ENCODE data around the gene TAF1B.

The TAF1B gene

DNA sequence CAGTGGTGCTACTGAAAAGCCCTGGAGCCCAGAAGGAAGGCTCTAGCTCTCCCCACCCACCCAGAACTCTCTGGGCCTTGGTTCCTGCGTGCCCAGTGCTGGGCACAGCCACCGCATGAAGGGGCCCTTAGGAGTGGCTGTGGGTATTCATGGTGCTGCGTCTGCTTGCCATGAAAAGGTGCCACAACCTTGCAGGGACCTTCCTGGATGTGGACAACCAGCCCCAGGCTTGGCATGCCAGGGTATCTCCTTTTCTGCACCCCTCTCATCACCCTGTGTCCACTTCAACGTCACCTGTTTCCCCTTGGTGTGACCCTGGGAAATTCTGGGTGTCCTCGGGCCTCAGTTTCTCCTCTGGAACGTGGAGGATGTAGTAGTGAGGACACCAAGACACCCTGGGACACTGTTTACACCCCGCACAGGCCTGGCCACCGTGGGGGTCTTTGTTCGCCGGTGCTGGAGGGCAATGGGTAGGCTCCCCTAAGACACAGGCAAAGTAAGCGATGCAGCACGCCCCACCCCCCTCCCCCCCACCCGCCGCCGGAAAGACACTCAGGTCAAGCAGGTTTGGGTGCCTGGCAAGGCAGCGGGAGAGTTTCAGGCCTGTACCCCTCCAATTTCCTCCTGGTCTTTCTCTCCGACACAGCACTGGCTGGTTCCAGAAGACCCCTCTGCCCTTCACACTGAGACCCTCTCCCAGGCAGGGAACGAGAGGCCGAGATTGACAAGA lies 34.8 kb upstream of the TAF1B start:
- no peak for DNase-seq

DNA sequence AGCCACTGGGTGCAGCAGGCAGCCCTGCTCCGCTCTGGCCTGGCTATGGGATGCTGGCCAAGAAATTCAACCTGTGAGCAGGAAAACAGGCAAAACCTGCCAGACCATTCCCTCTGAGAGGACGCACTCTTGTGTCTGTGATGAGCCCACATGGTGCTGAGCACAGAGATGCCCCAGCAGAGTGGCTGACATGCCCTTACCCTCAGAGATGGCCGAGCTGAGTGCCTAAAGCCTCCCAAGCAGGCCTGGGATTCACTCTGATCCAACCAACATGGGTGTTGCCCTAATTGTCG lies 34.3 kb upstream of the TAF1B start:
- no peak for DNase-seq

DNA sequence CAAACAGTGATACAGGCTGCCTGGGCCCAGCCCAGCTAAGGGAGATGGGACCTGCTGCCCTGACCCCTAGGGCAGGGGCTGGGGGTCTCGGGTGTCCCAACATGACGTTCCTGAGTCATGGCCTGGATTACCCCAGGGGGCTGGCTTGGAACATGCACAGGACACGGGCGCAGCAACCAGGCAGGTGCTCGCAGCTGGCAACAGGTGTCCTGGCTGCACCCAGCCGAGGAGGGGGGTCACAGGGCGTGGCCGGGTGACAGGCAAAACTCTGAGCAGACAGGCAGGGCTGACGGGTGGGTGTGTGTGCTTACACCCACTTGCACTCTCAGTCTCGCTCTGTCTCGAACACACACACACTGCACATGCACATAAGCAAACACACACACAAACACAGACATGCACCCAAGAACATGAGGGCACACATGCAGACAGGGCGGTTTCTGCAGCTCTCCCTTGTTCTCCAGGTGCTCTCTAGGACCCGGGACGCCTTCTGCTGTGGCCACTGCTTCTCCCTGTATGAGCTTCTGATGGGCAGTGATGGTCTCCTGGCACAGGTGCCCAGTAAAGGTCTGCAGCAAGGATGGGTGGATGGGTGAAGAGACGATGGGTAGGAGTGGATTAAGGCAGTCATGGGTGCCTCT lies 33.7 kb upstream of the TAF1B start:
- DNase-seq = no peak

DNA sequence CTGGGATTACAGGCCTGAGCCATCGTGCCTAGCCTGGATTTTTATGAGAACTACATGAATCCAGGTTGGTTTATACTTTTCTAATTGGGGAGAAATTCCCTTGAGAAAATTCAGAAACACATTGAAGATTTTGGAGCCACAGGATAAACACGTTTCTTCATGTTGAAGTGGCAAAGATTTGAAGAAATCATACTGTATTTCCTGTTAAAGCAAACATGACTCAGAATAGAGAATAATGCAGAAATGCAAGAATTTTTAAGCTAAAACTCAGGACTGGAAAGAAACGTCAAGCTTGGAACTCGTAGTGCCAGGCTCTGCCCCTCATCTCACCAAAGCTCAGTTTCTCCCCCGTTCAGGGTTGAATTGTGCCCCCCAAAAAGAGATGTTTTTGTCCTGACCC lies 32.1 kb upstream of the TAF1B start:
- no peak for DNase-seq

DNA sequence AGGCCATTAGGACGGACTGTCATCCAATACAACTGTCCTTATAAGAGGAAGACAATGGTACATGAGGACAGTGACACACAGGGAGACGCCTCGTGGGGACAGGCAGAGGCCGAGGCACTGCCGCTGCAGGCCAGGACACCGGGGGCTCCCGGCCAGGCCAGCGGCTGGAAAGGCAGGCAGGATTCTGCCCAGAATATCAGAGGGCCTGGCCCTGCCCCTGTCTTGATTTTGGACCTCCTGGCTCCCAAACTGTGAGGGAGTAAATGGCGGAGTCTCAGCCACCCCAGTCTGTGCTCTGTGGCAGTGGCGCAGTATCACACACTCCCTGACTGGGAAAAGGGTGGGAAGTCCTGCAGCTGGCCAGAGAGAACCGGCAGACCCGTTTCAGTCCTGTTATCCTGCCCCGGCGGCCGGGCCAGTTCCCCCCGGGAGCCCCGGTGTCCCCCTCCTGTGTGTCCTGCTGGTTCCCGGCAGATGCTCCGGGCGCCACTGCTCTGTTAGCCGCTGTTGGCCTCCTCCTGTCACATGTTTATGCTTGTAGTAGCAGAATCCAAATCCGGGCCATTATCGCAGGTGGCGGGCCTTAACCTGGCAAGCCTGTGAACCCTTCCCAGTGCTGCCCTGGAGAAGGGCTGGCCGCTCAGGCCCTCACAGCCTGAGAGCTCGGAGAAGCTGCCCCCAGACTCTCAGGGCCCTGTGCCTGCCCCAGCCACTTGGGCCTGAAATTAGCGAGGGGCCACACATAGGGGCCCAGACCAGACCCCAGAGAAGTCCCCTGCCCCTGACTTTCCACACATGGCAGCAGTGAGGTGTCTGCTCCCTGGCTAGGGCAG lies 31.4 kb upstream of the TAF1B start:
- DNase-seq = no peak

DNA sequence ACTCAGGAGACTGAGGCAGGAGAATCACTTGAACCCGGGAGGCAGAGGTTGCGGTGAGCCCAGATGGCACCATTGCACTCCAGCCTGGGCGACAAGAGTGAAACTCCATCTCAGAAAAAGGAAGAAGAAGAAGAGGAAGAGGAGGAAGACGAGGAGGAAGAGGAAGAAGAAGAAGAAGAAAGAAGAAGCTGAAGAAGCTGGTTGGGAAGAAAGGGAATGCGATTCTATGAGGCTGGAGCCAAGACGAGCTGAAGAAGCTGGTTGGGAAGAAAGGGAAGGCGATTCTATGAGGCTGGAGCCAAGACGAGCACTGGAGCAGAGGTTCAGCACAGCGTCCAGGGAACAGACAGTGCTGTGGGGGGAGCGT lies 30.3 kb upstream of the TAF1B start:
- DNase-seq = no peak

DNA sequence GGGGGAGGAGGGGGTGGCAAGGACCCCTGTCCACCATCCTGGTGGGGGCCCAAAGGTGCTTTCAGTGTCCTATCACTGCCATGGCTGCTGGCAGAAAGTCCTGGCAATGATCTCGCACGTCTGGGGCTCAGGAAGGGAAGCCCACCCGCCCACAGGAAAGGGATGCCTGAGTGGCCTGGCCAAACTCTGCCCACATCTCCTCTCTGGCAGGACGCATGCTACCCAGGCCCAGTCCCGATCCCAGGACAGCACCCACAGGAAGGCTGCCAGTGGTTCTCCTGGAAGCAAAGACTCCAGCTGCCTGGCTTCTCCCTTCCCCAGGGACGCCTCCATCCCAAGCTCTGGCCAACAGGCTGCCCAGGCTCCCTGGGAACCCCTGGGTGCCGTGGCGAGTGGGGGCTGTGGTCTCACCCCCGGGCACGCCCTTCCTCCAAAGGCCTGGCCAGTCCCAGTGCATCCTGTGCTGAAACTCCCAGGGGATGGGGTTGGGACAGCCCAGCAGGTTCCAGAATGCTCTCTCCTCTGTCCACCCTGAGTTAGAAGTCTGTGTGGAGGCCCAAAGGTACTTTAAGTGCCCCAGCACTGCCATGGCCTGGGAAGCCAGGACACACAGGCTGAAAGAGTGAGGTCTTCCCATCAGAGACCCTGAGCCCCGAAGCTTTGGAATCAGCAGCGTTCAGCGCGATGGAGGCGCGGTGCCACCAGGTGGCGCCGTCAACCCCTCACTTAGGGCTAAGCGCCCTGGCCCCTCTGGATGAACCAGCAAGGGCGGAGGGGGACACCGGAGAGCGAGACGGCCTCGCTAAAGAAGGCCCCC lies 29.8 kb upstream of the TAF1B start:
- peak; percentile 58 for DNase-seq

DNA sequence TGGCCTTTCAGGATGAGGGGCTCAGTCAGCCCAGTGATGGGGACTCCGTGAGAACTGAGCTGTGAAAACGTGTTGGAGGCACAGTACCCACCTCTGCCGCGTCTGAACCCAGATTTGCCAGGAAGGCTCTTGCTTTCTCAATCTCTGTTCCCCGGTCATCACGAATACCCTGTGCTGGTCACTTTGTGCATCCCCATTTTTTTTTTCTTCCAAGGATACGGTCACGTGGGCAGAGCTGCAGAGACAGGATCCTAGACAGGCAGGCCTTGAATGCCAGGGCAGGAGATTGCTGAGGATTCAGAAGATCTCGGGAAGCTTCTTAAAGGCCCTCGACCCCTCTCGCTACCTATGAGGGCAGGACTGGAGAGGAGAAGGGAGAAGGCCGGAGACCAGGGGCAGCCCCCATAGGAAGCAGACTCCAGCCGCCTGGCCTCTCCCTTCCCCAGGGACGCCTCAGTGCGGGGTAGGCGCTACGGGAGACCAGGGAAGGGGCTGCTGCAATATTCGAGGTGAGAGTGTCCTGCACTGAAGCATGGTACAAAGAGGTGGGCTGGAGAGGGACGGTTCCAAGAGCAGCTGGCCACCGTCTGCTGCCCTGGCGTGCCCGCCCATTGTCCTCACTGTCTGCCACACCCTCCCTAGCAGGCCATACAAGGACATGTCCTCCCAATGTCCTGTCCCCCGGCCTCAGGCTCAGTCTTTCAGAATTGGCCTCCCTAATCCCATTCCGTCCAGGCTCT lies 29.0 kb upstream of the TAF1B start:
- DNase-seq = no peak

DNA sequence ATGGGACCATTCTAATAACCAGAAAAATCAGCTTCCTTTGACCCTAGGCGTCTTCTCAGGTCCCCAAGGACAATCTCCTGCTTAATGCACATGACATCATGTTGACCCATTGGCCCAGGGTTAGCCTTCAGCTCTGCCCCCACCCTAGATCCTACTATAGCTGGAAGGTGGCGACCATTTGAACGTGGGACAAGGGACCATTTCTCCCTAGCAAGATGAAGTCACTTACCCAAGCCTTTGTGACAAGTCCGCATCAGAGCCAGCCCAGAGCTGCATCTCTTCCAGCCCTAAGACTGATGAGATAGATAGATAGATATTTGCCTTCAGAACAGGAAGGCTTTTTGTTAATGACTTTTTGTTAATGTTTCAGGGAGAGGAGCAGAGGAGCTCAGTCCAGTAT lies 28.2 kb upstream of the TAF1B start:
- DNase-seq = no peak

DNA sequence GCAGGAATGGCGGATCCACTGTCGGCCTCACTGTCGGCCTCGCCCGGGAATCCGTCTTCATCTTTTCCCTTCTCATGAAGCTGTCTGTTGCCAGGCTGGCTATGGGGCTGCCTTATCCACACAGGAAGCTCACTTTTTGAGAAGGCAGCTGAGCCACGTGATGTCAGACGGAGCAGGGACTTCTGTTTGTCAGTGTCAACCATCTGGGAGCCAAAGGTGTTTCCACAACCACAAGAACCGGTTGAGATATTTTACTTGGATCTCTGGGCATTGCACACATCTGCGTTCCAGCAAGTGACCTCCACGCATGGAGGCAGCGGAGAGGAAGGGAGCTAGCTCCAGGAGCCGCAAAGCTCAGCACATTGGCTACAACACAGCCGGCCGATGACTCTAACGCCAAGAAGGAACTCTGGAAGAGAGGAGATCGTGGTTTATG lies 27.4 kb upstream of the TAF1B start:
- no peak for DNase-seq

DNA sequence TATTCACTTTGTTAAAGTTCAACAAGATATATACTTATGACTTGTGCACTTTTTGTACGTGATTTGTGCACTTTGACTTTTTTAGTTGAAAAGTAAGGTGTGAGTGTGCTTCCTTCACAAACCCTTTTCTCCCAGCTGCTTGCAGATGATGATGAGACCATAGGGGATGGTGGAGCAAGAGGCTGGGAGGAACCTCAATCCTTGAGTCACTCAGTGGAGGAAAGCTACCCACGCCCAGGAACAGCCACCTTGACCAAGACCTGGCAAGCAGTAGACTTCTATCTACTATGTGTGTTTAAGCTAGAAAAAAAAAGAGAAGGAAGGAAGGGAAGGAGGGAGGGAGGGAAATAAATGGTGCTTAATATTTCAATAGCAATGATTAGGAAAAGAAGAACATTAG lies 25.2 kb upstream of the TAF1B start:
- DNase-seq = no peak

DNA sequence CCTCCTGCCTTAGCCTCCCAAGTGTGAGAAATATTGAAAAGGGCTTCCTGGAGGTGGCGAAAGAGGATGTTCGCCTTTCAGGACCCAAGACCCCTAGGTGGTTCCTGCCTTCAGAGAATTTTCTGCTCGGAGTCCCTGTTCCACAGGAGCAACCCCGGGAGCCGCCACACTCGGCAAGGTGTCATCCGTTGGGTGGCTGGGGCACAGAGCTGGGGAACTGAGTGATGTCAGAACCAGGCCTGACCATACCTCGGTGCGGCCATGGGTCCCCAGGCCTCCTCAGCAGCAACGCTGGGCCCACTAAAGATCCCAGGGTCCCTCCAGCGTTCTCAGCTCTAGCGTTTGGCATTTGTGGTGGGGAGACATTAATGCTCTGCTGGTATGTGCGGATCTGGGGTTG lies 23.7 kb upstream of the TAF1B start:
- no peak for DNase-seq

DNA sequence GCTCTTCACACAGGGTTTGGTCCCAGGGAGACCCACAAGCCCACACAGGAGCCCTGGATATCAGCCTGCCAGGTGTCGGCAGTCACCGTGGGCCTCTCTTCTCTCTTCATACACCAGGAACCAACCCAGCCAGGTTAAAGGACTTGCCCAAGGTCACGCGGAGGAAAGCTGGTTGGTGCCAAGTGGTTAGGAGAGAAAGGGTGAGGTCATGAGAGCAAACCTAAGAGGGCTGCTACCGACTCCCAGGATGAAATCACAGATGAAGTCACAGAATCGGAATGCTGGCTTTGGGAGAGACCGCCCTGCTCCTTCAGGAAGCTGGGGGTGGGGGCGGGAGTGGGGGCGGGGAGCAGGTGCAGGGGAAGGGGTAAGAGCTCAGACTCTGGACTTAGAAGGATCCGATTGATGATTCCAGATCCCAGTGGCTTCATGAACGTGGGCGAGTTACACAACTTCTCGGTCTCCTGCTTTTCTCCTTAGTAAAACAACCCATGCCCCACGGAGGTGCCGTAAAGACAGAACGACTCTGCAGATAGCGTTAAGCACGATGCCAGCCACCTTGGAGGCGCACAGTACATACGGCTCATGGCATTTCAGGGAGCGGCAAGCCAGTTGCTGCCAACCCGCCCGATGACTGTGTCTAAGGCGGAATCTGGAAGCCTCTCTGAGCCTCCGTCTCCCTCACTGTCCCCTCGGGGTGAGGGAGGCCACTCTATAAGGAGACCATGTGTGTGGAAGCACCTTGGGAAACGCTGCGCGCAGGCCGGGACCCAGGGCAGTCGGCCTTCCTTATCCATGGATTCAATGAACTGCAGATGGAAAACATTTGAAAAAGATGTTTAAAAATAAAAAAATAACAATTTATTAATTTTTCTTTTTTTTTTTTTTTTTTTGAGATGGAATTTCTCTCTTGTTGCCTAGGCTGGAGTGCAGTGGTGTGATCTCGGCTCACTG lies 23.0 kb upstream of the TAF1B start:
- DNase-seq = no peak

DNA sequence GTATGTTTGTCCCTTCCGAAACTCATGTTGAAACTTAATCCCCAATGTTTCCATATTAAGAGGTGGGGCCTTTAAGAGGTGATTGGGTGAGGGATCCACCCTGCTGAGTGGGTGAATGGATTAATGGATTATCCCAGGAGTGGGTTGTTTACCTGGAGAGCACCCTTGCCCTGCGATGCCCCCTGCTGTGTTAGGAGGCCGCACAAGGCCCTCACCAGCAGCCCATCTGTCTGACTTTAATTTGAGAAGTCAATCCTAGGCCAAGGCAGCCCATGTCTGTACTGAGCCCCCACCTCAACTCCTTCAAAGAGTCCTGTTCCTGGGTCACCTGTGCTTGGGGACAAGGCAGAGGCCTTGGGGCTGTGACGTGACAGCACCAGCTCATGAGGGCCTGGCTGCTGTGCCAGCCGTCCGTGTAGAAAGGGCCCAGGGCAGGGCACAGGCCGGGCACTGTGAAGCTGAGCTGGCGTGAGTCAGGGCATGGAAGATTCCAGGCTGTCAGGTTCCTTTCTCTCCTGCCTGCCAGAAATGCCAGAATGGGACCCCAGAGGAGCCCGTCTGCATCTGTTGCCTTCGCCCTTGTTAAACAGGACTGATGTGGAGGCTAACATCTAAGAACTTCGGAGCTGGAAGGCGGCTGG lies 21.3 kb upstream of the TAF1B start:
- no peak for DNase-seq

DNA sequence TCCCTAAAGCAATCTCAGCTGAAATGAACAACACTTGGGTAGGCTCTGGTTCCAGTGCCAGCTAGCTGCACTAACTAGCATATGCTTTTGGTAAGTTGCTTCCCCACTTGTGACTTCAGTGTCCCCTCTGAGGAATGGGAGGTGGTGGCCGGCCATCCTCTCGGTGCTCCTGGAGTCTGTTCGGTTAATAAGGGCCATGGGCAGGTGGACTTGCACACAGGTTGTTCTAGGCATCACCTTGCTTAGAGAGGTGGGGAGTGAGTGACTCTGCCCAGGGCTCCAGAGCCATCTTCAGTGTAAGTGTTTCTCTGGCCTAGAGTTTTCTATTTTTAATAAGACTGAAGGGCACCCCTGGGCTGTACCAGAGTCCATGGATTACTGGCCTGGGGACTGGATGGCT lies 18.8 kb upstream of the TAF1B start:
- DNase-seq = no peak

DNA sequence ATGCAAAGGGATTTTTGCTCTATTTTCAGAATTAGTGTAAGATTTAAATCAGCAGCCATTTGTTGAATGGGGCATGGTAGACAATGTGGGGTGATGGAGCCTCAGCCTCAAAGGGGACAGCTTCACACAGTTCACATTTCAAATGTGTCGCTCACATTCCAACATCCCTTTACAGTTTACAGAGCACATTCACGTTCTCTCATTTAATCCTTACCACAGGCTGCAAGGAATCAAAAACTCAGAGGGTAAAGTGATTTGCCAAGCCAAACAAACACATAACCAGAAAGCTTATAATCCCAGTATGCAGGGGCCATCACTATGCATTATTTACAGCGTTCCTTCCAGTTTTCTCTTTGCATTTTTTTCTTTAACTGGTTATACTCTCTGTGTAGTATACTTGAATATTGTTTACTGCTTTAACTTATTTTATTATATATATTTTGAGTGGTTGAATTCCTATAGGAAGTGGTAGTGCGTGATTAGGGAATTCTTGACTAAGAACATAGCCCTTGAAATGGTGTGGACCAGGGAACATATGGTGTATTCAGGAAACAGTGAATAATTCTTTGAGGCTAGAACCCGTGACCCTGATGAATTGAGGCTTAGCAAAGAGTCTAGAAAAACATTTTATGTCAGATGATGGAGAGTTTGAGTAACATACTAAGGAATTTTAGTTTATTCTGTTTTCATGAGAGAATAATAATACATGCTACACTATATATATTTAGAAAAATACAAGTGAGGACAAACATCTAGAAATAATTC lies 18.1 kb upstream of the TAF1B start:
- DNase-seq = no peak

DNA sequence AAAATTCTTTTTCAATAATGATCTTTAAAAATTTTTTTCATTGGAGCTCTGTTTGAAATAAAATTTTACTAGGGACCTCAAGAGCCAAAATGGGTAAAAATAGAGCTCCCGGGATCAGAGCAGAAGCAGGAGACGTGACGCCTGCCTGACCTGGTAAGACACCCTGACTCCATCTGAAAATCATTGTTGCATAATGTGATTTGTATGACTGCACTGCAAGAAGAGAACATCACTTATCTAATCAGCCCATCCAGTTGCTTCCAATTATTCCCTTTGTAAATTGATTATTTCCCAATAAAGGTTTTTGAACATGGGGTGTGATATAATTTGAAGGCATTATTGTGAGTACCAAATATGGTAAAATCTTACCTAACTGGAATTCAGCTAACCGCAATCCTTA lies 17.1 kb upstream of the TAF1B start:
- DNase-seq = no peak

DNA sequence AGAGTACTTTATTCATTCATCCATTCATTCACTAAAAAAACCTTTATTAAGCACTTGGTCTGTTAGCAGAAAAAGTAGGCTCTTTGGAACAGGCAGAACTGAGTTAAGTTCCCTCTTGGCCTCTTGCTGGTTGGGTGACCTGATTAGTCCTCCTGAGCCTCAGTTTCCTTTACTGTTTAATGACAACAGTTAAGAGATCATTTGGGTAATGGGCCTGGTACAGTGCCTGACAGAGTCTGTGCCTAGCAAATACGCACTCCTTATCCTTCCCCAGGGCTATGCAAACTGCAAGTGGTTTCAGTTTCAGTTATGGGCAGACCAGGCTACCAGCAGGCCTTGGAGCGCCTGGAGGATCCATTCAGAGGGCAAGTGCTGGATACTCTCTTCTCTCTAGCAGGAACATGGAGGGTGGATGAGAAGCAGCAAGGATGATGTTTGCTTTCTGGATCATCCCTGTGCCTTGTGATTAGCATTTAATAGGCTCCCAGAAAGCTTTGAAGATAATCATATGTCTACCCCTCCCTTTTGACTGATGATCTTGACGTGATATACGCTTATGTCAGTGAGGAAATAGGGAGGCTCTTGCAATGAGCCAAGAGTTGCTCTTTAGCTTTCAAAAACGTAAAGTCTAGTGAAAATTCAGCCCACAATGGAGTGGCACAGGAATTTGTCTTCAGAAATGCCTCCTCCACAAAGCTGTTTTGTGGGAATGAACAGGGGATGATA lies 12.4 kb upstream of the TAF1B start:
- DNase-seq = no peak

DNA sequence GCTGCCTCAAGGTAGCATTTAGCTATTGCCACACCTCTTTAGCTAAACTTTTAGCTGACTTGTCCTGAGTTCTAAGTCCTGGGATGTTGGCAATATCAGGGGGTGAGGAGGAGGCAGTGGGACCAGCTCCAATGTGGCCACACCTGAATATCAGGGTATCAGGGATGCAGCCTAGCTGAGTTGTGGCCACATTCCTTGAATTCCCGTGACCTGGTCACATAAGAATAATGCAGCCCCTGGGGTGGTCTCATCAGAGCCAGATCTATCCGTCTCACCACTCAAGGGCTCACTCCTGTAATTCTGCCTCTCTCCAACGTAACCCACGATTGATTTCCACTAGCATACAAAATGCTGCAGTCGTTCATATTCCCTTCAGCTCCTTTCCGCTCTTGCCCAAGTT lies 11.6 kb upstream of the TAF1B start:
- DNase-seq = no peak

DNA sequence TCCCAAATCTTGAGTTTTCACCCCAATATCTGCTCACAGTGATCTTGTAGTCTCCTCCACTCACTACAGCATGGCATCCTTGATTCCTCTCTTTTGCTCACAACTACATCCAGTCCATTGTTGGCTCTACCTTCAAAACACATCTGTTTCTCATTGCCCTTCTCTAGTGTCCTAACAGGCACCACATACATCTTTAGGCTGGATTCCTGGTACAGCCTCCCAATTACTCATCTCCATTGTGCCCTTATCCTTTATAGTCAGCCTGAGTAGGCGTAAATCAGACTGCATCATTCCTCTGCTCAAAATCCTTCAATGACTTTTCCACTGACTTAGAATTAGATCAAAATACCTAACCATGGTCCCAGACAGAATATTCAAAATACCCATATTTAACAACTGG lies 10.7 kb upstream of the TAF1B start:
- DNase-seq = no peak

All from CD4-positive, alpha-beta T cell treated with Interferon gamma for 1 hour (primary cell).